ENCODE results near the gene CARD11. TPM values are rescaled to one million over a fixed set of nuclear protein-coding genes. Genes with fewer than 3 reads are reported as not detected.

Gene CARD11
- total and polyA plus RNA-seq, 2 of the 13 experiments (the other 11 are each of a cell fraction or from before 2014, with no cell fraction given): 0.04 TPM; not detected in 1

DNA sequence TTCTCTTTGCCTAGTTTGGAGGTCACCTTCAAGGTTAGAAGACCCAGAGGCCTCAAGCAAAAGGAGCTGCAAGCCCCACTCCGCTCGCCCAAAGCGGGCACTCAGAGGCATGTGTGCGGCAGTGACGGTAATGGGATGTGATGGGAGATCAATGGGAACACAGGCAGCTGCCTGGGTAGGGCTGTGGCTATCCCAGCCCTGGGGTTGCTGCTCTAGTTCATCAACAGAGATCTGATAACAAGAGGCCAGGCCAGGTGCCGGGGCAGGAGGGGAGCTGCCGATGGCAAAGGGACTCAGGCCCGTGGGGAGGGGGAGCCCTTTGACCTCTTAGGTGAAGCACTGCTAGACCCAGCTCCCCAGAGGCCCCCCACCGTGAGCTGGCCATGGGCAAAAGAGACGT is 147.5 kb downstream of the CARD11 start:
- ChIA-PET POLR2A (no interaction called here), CTCF (ENCODE audit: low intra/inter-chr PET ratio, low total read pairs) (no interaction called here)
- TF ChIP-seq KLF9 (CRISPR knock-in tag; IDR thresholded peaks at IDR 0.05; ENCODE audit: low read depth): no peak
- no peak for TF ChIP-seq ERF (CRISPR knock-in tag; IDR thresholded peaks at IDR 0.05)
- FAIRE-seq: no peak
- WGBS (ENCODE audit: low lambda C conversion rate): 29% methylated on average over 9 of the region's 10 CpGs
- Histone ChIP-seq H3K36me3 (replicated peaks in 1 of 2; ENCODE audit: control insufficient read depth in 1 of 2, insufficient read depth in 2 of 2, low read length in 2 of 2) (no peaks in the 10 kb centered on the region), H3K27ac (ENCODE audit: extremely low read length, insufficient read depth, low read length) (no peak overlapping the region), H3K4me3 (replicated peaks in 1 of 3; ENCODE audit: insufficient read depth in 1 of 3, low read depth in 2 of 3, low read length in 3 of 3) (no peak overlapping the region), H3K4me1 (ENCODE audit: insufficient read depth, low read length) (no peaks in the 10 kb centered on the region), H3K9ac (ENCODE audit: insufficient read depth, low read depth, low read length) (no peak overlapping the region), H3K79me2 (ENCODE audit: insufficient read depth, low read length) (no peaks in the 10 kb centered on the region), H3K4me2 (ENCODE audit: low read depth, low read length) (no peak overlapping the region), H3K27me3 (ENCODE audit: control insufficient read depth in 1 of 2, insufficient read depth in 2 of 2, low read length in 2 of 2) (peaks cover 2 to 11% of the 10 kb centered on the region in 2 experiments; a peak in 2 of 5 replicates), H2AFZ (ENCODE audit: low read length) (no peak overlapping the region), H3K9me3 (ENCODE audit: low read length) (no peaks in the 10 kb centered on the region), H4K20me1 (ENCODE audit: insufficient read depth, low read length) (no peaks in the 10 kb centered on the region)
- no peak for DNase-seq (ENCODE audit: low spot score)
- in situ Hi-C loops (cut with HindIII; ENCODE audit: extremely low pct_ligation_motif_present, low pct_unique_long_range_greater_than_20kb): loop anchor here (25.0 kb wide), 2 partner anchors 491 to 766 kb away; no protein-coding TSS in a partner anchor
- no TSS peak for BruUV-seq (replicated peaks)
- ATAC-seq: peak; percentile 41; the same call in 1 of the 3 replicates
- intact Hi-C loops (cut with micrococcal nuclease; ENCODE audit: unreplicated experiment): no loop called here

DNA sequence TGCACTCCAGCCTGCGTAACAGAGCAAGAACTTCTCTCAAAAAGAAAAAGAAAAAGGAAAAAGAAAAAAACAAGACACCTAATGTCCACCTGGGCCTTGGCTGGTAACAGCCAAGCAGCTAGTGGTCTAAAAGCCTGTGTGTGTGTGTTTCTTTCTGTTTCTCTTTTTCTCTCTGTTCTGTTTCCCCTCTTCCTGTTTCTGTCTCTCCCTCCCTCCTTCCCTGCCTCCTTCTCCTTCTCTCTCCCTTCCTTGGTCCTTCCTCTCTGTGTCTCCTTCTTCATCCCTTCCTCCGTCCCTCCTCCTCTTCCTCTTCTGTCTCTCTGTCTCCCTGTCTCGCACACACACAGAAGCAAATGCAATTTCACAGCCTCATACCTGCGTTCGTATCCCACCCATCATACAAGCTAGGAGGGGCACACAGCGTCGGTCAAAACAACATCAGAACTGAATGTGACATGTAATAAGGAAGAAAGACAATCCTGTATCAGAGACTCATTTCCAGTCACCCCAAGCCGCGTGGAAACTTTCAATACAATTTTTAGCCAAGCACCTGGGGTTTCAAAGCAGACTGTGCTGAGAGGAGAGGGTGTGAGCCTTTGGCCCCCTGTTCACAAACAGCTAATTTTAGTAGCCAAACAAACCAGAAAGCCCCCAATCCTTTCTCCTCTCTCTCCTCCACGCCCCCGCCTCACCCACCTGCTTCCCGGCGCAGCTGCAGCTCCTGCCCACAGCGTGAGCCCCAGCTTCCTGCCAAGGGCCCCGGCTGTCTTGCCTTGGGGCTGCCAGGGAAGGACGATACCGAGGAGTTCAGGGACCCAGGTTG is 149.3 kb downstream of the CARD11 start:
- WGBS (ENCODE audit: low lambda C conversion rate): 56% methylated on average over 15 of the region's 17 CpGs

More for the DNA sequence above, 149.3 kb downstream of the CARD11 start:
- TF ChIP-seq SP2 (CRISPR knock-in tag; IDR thresholded peaks at IDR 0.05) (no peak), ZNF678 (CRISPR knock-in tag; IDR thresholded peaks at IDR 0.05) (no peak), HCFC1 (IDR thresholded peaks at IDR 0.05; ENCODE audit: low read depth, low read length) (no peak), PCBP2 (optimal IDR thresholded peaks at IDR 0.05; ENCODE audit: low read depth, low read length, poor library complexity, severe bottlenecking) (no peak)
- TF ChIP-seq, protein P1, sequence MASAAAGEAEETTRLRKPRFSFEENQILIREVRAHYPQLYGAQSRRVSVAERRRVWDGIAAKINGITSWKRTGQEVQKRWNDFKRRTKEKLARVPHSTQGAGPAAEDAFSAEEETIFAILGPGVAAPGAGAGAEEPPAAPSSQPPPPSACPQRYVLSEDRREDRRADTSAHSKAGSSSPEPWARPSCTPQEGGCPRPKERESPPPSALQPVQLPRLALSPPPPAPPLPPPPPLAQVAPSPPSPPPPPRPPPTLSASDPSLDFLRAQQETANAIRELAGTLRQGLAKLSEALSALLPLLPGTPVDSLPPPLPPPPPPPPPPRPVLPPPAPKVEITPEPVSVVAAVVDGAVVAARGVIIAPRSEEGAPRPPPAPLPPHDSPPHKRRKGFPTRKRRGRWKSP (CRISPR knock-in tag; IDR thresholded peaks at IDR 0.05): no peak
- CTCF ChIA-PET (ENCODE audit: low intra/inter-chr PET ratio, low total read pairs): no interaction called here
- no peaks in the 10 kb centered on the region for H3K79me2 ChIP-seq (ENCODE audit: insufficient read depth, low read length)
- no peak overlapping the region for H3K4me3 ChIP-seq (replicated peaks in 1 of 3; ENCODE audit: insufficient read depth in 1 of 3, low read depth in 2 of 3, low read length in 3 of 3)
- in situ Hi-C loops (cut with HindIII; ENCODE audit: extremely low pct_ligation_motif_present, low pct_unique_long_range_greater_than_20kb): loop anchor here (25.0 kb wide), 2 partner anchors 493 to 768 kb away; no protein-coding TSS in a partner anchor
- no peak overlapping the region for H3K9ac ChIP-seq (ENCODE audit: insufficient read depth, low read depth, low read length)
- no peaks in the 10 kb centered on the region for H3K36me3 ChIP-seq (replicated peaks in 1 of 2; ENCODE audit: control insufficient read depth in 1 of 2, insufficient read depth in 2 of 2, low read length in 2 of 2)
- BruUV-seq (replicated peaks): no TSS peak
- no peak overlapping the region for H3K4me2 ChIP-seq (ENCODE audit: low read depth, low read length)
- POLR2A ChIA-PET: no interaction called here
- no peak overlapping the region for H3K27ac ChIP-seq (ENCODE audit: extremely low read length, insufficient read depth, low read length)
- no peaks in the 10 kb centered on the region for H3K9me3 ChIP-seq (ENCODE audit: low read length)
- intact Hi-C loops (cut with micrococcal nuclease; ENCODE audit: unreplicated experiment): no loop called here
- no peaks in the 10 kb centered on the region for H4K20me1 ChIP-seq (ENCODE audit: insufficient read depth, low read length)
- no peak for DNase-seq (ENCODE audit: low spot score)
- no peak for ATAC-seq
- peaks cover 2 to 11% of the 10 kb centered on the region in 2 experiments; a peak in 2 of 5 replicates for H3K27me3 ChIP-seq (ENCODE audit: control insufficient read depth in 1 of 2, insufficient read depth in 2 of 2, low read length in 2 of 2)
- H2AFZ ChIP-seq (ENCODE audit: low read length): no peak overlapping the region
- no peak for FAIRE-seq
- H3K4me1 ChIP-seq (ENCODE audit: insufficient read depth, low read length): no peaks in the 10 kb centered on the region
